GM19463 (cell line): ENCODE measurements around the gene SFXN5.

Source experiments
- ATAC-seq: cut with Tn5 transposase; IDR thresholded peaks from one replicate; pipeline ENCODE4 v1.9.1; 2021; ENCODE audit warnings: mild to moderate bottlenecking, moderate library complexity; ENCODE audit not compliant: unreplicated experiment

Gene SFXN5

DNA sequence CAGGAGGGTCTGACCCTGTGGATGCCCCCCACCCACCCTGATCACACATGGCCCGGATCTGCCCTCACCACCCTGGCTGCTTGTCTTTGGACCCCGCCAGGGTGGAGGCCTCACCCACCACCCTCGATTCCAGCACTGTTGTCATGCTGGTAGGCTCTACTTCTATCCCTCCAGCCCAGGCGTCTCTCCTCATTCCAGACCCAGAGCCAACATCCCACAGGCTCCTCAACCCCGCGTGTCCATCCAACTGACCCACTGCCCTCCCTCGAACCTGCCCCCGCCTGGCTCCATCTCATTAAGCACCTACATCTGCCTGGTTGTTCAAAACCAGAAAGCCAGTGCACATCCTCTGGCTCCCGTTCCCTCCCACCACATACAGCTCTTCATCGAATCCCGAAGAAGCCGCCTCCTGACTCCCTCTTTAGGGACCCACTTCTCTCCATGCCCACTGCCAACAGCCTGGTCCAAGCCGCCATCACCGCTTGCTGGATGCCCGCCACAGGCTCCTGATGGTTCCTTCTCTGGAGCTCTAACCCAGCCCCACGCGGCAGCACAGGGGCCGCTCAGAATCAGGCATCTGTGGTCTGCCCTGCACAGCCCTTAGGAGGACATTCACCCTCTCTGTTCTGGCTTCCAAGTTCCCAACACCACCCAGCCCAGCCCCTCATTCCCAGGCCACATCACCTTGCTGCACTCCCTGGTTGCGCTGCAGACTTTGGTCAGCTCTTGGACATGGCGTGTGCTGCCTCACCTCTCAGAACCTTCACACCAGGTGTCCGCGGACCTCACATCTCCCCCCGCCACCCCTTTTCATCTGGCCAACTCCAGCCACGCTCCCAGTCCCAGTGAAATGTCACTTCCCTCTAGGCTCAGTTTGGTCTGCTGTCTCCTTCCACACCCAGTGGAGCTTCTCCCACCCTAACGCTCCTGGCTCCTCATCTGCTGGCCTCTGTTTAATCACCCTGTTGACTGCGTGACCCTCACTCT is 111.2 kb downstream of the SFXN5 start:
- no peak for ATAC-seq

DNA sequence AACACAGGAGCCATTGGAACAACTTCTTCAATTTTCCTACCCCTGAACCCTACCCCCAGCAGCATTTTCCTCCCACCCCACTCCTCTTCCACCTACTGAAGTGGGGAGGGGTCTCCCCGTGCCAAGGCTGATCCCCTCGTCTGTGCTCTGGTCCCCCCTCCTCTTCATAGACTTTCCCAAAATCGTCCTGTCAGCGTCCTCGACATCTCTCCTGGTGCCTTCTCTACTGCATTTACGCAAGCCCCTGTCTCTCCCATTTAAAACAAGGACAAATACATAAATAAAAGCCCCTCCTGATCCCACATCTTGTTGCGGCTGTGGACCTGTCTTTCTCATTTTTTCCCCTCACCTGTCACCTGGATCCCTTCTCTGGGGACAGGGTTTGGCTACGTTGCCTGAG is 112.0 kb downstream of the SFXN5 start:
- ATAC-seq: no peak

DNA sequence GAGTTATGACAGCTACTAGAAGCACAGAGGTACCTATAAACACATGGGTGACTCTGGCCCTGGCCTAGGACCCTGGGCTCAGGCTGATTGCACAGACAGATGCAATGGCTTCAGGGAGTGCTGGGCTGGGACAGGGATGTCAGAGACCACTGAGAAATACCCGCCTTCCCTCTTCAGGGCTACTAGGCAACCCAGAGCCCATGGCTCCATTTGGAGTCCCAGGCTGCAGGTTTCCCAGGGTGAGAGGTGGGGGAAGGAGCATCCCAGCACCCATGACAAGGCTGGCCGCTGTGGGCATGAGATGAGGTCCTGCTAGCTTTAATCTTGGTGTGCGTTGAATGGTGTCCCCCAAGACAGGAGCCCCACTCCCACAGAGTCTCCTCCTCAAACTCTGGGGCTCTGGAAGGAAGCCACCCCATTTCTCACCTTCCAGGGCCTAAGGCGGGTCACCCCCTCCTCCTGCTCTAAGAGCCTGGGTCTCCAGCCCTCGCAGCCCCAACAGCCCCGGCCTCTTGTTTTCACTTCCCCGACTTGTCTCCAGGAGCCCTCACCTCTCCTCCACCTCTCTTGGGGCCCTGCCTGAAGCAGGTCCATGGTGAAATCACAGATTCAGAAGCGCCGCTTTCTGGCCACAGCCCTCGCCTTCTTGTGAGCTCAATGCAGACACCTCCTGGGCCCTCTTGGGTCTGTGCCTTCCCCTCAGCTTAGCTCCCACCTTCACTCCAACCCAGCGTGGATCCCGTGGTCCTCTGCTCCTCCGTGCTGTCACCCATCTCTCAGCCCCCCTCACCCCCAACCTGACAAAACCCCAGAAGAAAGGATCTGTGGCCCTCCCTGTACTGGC is 112.7 kb downstream of the SFXN5 start:
- no peak for ATAC-seq

DNA sequence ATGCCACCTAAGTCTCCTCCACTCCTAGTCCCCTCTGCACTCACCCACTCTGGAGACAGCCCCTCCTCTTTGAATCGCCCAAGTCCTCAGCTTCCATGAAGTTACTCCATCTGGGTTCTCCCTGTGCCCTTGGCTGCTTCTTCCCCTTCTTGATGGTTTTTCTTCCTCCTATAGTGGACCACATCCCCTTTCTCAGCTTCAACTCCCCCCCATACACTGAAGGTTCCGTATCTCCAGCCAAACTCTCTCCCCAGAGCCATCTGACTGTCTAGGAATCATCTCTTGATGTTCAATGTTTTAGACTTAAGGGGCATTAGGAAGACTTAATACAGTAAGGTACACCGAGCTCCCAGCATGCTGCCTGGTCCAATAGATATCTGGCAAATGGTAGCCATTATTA is 114.6 kb downstream of the SFXN5 start:
- ATAC-seq: no peak

DNA sequence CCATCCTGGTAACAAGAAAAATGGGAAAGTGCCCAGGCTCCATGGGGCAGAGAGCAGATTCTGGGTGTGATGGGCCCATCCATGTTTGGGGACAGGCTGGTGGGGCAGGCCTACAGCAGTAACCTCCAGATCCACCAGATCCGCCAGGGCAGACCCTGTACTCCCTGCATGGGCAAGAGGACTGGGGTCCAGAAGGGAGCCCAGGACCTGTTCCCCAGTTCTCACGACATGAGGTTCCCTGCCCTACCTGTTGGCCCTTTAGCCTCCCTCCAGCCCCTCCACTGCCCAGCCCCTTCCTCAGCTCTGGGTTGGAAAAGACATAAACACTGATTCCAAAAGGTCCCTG is 115.5 kb downstream of the SFXN5 start:
- ATAC-seq: no peak

DNA sequence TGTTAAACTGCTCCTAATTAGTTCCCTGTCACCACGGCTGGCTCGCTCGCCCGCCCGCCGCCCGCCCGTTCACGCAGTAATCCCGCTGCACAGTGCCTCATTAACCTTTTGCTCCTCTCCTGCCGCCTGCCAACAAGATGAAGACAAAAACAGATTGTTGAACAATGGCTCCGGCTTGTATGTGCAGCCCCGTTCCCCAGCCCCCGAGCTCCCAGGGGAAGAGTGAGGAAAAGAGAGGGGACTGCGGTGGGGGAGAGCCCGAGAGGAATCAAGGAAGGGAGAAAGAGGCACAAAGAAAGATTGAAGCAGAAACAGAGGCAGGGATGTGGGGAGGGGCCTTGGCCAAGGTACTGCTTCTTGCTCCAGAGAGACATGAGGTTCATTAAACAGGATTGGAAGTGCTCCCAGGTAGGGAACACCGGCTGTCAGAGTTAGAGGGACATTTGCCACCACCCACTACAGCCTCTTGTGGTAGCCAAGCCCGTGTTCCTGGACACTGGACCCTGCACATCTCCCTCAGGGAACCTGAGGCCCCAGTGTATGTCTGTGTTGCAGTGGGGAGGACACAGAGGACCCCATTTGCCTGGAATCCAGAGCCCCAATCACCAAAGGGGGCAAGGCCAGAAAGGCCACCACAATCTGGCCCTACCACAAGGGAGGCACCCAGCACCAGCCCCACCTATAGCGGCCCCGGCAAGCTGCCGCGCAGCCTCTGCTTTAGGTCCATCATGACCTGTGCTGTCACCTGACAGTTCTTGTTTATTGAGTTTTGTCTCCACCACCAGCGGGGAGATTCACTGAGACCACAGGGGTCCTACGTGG is 116.1 kb downstream of the SFXN5 start:
- ATAC-seq: no peak

DNA sequence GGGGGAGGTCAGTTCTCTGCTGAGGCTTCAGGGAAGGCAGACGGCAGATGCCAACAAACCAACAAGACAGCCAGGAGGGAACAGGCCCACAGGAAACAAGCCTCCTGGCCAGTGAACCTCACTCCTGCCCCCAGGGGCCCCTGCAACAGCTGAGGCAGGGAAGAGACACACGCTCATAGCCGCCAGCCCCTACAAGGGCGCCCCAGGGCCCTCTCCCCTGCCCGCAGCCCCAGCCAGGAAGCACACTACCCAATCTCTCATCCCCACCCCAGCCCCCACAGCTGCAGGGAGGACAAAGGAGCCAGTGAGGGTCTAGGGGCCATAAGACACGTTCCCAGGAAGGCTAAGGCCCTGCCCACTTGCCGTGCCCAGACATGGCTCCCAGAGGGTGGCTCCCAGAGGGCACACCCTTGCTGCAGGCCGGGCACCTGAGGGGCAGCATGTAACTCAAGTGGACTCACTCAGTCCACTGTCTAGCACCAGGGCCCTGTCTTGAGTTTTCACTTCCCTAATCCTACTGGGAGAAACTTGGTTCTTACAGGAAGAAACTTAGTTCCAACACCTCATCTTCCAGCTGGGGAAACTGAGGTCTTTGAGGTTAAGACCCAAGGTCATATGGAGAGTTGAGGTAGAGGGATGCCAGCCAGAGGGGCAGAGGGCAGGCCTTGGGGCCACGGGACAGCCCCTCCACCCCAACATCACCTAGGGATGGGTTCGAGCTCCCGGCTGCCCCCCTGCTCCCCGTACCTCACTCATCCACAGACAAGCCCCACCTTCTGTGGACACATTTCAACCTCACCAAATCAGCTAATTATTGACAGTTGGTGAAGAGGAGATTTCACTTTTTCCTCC is 116.9 kb downstream of the SFXN5 start:
- no peak for ATAC-seq

DNA sequence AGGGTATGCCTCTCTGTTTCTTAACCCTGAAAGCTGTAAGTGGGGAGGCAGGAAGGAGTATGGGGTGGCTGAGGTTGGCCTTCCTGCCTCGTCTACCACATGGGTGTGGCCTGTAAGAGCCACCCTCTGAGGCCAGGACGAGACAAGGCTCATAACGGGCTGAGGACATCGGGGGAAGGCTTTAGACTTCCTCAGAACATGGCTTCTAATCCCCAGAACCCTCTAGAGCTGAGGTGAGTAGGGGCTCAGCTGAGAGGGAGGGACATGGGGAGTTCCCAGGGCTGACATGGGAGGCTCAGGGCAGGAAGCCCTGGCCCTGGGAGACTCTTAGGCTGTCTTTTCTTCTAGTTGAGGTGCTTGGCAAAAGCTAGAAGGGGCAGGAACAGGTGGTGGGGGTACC is 117.5 kb downstream of the SFXN5 start:
- ATAC-seq: no peak

DNA sequence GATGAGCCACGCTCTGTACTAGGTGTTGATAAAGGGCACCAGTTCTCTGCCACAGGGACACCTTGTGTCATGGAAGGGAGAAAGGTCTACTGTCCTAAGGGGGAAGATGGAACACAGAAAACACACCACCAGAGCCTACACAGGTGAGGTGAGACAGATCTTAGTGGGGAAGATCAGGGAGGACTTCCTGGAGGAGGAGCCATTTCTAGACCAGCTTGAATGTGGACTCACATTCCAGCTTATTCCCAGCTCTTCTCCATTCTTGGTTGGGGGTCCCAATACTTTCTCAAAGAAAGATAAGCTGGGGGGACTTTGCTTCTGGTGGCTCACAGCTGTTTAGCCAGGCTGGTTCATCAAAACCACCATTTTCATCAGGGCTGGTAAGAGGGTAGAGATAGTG is 118.0 kb downstream of the SFXN5 start:
- ATAC-seq: no peak

DNA sequence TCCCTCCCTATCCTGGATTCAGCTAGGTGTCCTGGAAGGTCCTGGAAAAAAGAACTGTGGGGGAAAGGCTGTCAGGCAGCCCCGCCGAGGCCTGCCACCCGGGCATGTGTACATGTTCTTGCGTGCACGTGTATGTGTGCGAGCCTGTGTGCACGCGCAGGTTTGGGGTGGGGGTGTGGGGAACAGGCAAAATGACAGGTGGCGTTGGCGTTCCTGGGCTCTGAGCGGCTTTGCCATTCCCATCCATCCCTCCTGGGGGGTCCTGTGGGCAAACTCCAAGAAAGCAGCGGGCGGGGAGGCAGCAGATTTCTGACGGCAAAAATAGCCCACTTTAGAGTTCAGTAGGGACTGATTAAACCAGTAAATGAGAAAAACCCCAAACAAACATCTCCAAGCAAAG is 118.6 kb downstream of the SFXN5 start:
- ATAC-seq: no peak

DNA sequence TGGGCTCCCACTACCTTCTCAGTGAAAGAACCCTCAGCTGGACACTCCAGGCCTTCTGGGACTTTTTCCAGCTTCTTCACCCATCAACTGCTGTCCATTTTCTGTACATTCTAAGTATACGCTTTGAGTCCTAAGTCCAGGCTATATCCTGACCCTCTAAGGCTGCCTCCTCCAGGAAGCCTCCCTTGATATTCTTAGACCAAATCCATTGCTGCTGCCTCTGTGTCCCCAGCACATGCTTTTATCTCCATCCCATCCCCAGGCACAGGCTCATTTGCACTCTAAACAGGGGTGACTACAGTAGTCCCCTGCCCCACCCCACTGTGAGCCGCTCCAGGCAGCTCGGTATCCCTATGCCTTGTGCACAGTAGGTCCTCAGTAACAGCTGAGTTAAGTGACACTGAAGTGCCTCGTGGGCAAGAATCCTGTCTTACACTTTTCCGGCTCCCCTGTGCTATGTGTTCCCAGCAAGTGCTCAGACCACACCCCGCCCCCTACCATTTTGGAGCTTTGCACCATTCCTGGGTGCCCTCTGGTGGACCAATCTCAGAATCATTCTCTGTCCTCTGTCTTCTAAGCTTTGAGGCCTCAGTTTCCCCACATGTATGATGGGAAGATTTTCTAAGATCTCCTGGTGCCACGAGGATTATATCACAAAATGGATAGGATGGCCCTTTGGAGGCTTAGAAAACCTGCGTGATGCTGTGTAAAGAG is 119.2 kb downstream of the SFXN5 start:
- ATAC-seq: no peak

DNA sequence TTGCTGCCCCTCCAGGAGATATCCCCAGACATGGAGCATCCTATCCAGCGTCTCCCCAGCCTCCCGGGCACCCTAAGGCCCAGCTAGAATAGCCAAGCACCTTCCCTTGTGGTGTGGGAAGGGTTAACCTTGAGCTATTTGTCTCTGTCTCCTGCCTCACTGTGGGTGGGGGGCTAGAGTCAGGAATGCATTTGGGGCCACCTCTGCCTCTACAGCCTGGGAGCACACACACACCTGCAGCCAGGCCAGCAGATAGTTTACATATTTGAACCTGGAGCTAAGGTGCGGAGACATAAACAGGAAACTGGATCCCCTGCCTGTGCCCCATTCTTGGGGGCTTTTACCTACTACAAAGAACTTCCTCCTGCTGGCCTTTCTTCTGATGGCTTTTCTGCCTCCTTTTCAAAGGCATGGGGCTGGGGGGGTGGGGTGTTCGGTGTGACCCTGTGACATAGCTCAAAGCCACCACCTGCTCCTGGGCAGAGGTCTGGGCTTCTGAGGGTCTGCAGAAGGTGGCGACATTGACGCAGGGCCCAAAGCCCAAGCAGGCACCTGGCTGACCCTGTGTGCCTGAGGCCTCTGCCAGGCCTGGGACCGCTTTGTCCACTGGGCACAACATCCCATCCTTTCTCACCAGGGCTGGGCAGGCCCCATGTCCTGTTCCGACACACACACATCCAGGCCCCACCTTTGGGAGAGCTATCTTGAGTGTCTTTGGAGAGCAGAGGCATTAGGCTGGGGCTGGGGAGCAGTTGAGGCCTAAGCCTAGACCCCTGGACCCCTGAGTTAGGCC is 120.0 kb downstream of the SFXN5 start:
- ATAC-seq: no peak

DNA sequence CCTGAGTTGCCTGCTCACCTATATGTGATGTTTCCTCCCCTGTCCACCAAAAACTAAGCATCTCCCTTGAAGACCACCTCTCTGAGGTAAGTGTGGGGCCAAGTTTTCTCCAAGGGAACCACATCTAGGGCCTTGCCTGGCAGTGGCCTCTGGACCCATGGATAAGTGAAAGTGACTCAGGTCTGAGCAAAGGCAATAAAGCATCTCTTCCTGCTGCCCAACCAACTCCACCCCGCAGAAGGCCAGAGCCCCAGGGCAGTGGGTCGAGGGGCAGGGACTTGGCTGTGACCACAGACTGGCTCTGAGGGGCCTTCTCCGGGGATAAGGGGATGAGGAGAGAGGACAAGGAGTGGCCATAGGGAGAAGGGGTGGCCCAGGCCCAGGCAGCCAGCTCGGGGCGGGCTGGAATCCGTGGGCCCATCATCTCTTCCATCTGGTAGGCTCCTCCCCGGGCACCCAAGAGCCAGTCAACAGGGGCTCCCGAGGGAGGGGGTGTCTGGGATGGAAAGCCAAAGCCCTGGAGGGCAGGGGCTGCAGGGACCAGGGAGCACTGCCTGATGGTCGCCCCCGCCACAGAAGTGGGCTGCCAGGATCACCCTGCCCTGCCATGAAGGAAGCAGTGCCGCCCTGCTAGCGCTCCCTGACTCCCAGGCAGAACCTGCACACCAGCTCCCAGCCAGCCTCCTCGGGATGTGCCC is 120.8 kb downstream of the SFXN5 start:
- no peak for ATAC-seq

DNA sequence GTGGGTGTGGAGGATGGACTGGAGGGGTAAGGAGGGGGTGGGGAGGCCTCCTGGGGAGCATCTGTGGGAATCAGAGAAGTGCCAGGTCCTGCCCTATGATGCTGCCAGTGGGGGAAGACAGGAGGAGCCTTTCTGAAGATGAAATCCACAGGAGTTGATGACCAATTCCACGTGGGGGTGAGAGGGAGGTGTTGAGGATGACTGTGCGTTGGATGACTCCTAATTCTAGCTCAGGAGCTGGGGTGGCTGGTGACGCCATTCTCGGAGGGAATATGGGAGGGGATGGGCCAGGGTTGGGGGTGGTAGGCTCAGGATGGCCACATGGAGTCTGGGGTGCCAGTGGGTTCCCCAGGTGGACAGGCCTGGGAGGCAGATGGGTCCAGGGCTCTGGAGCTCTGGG is 121.9 kb downstream of the SFXN5 start:
- ATAC-seq: no peak

DNA sequence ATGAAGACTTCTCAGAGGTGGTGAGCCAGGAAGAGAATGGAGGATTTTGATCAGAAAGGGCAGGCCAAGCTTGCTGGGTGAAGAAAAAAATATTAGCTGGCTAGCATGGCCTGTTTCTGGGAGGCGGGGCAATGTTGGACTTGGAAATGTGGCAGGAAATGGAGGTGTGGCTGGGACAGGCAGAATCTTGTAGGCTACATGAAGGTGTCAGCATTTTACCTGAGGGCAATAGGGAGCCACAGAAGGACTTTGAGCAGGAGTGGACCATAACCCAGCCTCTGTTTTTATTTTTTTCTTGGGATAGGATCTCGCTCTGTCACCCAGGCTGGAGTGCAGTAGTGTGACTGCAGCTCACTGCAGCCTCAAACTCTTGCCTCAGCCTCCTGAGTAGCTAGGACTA is 122.5 kb downstream of the SFXN5 start:
- ATAC-seq: no peak

DNA sequence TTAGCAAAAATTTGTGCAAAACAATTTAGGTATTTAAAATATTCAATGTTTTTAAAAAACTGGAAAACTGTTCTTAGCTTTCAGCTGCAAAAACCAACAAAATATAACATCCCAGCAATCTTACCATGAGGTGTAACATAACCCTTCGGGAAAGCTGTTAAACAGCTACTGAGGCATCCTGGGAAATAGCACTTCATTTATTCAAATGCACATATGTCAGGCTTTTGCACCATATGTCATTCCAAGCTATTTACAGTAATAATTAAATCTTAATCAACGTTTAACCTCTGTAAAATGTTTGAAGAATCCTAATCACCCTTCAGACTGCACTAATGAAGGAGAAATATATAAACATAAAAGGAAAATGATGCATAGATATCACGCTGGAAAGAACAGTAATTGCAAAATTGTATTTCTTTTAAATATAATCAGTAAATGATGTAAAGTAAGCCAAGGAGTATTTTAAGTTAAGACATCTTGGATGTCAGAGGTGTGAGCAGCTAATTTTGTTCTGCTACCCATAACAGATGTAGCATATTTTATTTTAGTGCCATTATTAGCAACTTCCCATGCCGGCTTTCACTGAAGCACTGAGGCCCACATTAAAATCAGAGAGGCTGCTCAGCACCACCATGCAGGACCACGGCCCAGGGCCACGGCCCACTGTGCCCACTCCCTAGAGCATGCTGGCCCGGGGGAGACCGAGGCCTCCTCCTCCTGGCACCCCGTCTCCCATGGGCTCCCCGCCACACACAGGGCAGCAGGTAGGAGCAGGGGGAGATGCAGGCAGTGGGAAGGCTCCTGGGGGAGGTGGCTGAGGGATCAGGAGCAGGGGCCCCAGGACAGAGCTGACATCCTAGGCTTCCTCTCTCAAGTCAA is 123.3 kb downstream of the SFXN5 start:
- ATAC-seq: no peak

DNA sequence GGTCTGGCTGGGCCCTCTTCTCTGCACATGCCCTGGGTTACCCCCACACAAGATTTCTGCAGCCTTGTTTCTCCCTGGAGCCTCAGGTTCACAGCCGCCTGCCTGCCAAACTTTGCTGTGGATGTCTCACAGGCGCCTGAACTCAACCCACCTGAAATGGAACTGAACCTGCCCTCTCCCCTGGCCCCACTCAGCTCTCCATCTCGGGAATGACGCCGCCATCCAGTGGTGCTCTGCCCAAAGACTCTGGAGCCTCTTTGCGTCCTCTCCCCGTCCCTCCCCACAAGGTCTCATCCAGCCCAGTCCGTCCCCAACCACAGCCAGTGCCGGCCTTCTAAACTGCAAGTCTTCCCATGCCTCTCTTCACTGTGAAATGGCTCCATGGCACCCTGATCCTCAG is 125.0 kb downstream of the SFXN5 start:
- ATAC-seq: no peak
